Uterus (tissue), 4 donors: Measurements from ENCODE around the gene PCDHGB3. TPM values are rescaled to one million over a fixed set of nuclear protein-coding genes. Genes with fewer than 3 reads are reported as not detected.
A peak's percentile ranks its signal among the peaks of the same experiment; 100 is the strongest.
"Not testable (repeated sequence)": the region's sequence is repeated elsewhere in the genome, so short reads cannot be mapped to it uniquely, and the experiment has no call there.

ENCODE experiments used
- DNase-seq, 2 donors: peaks; one replicate each; pipeline ENCODE4 v3.0.0-alpha.2; 2019 to 2020
- H3K27ac ChIP-seq, 2 donors: fragments of 200-600 bp; sonication (generic); 1 replicate in 1 of 2; 2 replicates in 1 of 2; pipeline ENCODE4 v1.5.1; 2016 to 2018
- H3K27me3 ChIP-seq, 2 donors: fragments of 200-600 bp; sonication (generic); one replicate each; pipeline ENCODE4 v1.5.1; 2018 to 2019; ENCODE audit warnings: control low read depth in 1 of 2
- H3K36me3 ChIP-seq, 2 donors: fragments of 200-600 bp; sonication (generic); one replicate each; pipeline ENCODE4 v1.5.1; 2019; ENCODE audit warnings: control low read depth in 1 of 2
- H3K4me1 ChIP-seq, 2 donors: fragments of 200-600 bp; sonication (generic); one replicate each; pipeline ENCODE4 v1.5.1; 2018 to 2019; ENCODE audit warnings: control low read depth in 1 of 2
- H3K4me3 ChIP-seq, 2 donors: fragments of 200-600 bp; sonication (generic); 1 replicate in 1 of 2; 2 replicates in 1 of 2; pipeline ENCODE4 v1.5.1; 2018 to 2019; ENCODE audit warnings: mild to moderate bottlenecking in 1 of 2
- H3K9me3 ChIP-seq, 2 donors: fragments of 200-600 bp; sonication (generic); one replicate each; pipeline ENCODE4 v1.5.1; 2019; ENCODE audit warnings: control low read depth in 1 of 2
- POLR2A ChIP-seq, 2 donors: fragments of 450-650 bp; IDR thresholded peaks; one replicate each; pipeline ENCODE4 v1.6.1; 2016; ENCODE audit warnings: antibody characterized with exemption in 2 of 2, mild to moderate bottlenecking in 1 of 2, moderate library complexity in 1 of 2
- intact Hi-C: fragments of 100-400 bp; cut with DNase I; formaldehyde crosslinking; loops from one replicate; pipeline ENCODE4 v1.15.1; 2023; ENCODE audit warnings: low total_unique reads
- total RNA-seq, 4 donors: library from RNA; depleted of rRNA in 3 of 4; stranded (reverse); fragments of >200 nt in 3 of 4; gene quantifications; one replicate each; pipeline versions ENCODE4 v1.1.0 to v1.2.4, GENCODE V29; 2014 to 2023
- TF ChIP-seq, protein P1 (sequence below), 4 experiments: fragments of 200-600 bp in 2 of 4; fragments of 450-650 bp in 2 of 4; sonication (generic) in 2 of 4; IDR thresholded peaks; one replicate each; pipeline ENCODE4 v1.5.1; 2016 to 2019; ENCODE audit warnings: antibody characterized with exemption in 4 of 4, mild to moderate bottlenecking in 2 of 4, moderate library complexity in 1 of 4
- donor health status: DM: yes; HTN: yes; CAD: no.

PCDHGB3 gene
- total RNA-seq, 4 donors from 2014 or later, result 0.59 to 14.1 (median 8.1) TPM

DNA sequence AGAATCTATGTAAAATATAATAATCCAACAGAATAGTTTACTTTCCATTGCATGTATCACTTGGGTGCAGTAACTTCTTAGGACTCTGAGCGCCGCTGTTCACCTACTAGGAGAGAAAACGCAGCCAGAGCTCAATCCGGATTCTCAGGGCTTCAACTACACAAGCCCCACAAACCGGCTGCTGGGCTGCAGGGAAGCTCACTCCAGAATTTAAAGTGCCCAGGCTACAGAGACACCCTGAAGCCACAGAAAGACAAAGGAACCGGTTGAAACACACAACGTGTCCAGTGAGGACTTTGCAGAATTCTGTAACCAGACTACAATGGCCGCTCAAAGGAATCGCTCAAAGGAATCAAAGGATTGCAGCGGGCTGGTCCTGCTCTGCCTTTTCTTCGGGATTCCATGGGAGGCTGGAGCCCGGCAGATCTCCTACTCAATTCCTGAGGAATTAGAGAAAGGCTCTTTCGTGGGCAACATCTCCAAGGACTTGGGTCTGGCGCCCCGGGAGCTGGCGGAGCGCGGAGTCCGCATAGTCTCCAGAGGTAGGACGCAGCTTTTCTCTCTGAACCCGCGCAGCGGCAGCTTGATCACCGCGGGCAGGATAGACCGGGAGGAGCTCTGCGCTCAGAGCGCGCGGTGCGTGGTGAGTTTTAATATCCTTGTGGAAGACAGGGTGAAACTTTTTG lies 43.0 kb downstream of the PCDHGB3 start, which contains the start of gene PCDHGA10:
Gene PCDHGA10 (plus strand): TSS at position 134 of the 686 bp plus-strand sequence. CDS start 189 bp downstream, at position 323.
- Histone ChIP-seq H3K36me3 (no peaks in the 10 kb centered on the region), H3K27ac (no peak within 1 kb of the TSS), H3K4me1 (no peaks in the 10 kb centered on the region), H3K9me3 (peaks cover 6 to 97% of the 10 kb centered on the region in 2 donors), H3K27me3 (no peaks in the 10 kb centered on the region), H3K4me3 (no peak within 1 kb of the TSS)
- DNase-seq, result no peak
- TF ChIP-seq, protein P1, sequence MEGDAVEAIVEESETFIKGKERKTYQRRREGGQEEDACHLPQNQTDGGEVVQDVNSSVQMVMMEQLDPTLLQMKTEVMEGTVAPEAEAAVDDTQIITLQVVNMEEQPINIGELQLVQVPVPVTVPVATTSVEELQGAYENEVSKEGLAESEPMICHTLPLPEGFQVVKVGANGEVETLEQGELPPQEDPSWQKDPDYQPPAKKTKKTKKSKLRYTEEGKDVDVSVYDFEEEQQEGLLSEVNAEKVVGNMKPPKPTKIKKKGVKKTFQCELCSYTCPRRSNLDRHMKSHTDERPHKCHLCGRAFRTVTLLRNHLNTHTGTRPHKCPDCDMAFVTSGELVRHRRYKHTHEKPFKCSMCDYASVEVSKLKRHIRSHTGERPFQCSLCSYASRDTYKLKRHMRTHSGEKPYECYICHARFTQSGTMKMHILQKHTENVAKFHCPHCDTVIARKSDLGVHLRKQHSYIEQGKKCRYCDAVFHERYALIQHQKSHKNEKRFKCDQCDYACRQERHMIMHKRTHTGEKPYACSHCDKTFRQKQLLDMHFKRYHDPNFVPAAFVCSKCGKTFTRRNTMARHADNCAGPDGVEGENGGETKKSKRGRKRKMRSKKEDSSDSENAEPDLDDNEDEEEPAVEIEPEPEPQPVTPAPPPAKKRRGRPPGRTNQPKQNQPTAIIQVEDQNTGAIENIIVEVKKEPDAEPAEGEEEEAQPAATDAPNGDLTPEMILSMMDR (IDR thresholded peaks at IDR 0.05), result peak in 1 of 4 experiments; percentile 4
- no peak for TF ChIP-seq POLR2A (IDR thresholded peaks at IDR 0.05)
- intact Hi-C loops, result no loop called here

DNA sequence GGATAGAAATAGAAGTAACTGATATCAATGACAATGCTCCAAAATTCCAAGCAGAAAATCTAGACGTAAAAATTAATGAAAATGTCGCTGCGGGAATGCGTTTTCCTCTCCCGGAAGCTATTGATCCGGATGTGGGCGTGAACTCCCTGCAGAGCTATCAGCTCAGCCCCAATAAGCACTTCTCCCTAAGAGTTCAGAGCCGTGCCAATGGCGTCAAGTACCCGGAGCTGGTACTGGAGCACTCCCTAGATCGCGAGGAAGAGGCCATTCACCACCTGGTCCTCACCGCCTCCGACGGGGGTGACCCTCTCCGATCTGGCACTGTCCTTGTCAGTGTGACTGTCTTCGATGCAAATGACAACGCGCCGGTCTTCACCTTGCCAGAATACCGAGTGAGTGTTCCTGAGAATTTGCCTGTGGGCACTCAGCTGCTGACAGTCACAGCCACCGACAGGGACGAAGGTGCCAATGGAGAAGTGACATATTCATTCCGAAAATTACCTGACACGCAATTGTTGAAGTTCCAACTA lies 43.6 kb downstream of the PCDHGB3 start:
- Histone ChIP-seq H3K36me3 (no peaks in the 10 kb centered on the region), H3K27me3 (no peaks in the 10 kb centered on the region), H3K27ac (no peak overlapping the region), H3K9me3 (peaks cover 6 to 97% of the 10 kb centered on the region in 2 donors), H3K4me3 (no peak overlapping the region), H3K4me1 (no peaks in the 10 kb centered on the region)
- DNase-seq, result no peak
- TF ChIP-seq POLR2A (IDR thresholded peaks at IDR 0.05), result no peak
- TF ChIP-seq, protein P1 (IDR thresholded peaks at IDR 0.05), result no peak
- intact Hi-C loops, result no loop called here

DNA sequence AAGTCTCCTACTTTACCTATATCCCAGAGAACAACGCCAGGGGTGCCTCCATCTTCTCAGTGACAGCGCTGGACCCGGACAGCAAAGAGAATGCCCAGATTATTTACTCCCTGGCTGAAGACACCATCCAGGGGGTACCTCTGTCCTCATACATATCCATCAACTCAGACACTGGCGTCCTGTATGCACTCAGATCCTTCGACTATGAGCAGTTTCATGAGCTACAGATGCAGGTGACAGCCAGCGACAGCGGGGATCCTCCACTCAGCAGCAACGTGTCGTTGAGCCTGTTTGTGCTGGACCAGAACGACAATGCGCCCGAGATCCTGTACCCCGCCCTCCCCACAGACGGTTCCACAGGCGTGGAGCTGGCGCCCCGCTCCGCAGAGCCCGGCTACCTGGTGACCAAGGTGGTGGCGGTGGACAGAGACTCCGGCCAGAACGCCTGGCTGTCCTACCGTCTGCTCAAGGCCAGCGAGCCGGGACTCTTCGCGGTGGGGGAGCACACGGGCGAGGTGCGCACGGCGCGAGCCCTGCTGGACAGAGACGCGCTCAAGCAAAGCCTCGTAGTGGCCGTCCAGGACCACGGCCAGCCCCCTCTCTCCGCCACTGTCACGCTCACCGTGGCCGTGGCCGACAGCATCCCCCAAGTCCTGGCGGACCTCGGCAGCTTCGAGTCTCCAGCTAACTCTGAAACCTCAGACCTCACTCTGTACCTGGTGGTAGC lies 44.7 kb downstream of the PCDHGB3 start:
- H3K4me1 ChIP-seq, H3K27ac ChIP-seq, intact Hi-C loops, H3K27me3 ChIP-seq, H3K4me3 ChIP-seq, DNase-seq, H3K36me3 ChIP-seq: not testable (repeated sequence)
- peaks cover 6 to 97% of the 10 kb centered on the region in 2 donors for H3K9me3 ChIP-seq

DNA sequence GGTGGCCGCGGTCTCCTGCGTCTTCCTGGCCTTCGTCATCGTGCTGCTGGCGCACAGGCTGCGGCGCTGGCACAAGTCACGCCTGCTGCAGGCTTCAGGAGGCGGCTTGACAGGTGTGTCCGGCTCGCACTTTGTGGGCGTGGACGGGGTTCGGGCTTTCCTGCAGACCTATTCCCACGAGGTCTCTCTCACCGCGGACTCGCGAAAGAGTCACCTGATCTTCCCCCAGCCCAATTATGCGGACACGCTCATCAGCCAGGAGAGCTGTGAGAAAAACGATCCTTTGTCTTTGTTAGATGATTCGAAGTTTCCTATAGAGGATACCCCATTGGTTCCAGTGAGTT lies 45.2 kb downstream of the PCDHGB3 start:
- peaks cover 6 to 97% of the 10 kb centered on the region in 2 donors for H3K9me3 ChIP-seq
- H3K27ac ChIP-seq, H3K27me3 ChIP-seq, H3K4me3 ChIP-seq, DNase-seq, H3K36me3 ChIP-seq, intact Hi-C loops, H3K4me1 ChIP-seq: not testable (repeated sequence)

DNA sequence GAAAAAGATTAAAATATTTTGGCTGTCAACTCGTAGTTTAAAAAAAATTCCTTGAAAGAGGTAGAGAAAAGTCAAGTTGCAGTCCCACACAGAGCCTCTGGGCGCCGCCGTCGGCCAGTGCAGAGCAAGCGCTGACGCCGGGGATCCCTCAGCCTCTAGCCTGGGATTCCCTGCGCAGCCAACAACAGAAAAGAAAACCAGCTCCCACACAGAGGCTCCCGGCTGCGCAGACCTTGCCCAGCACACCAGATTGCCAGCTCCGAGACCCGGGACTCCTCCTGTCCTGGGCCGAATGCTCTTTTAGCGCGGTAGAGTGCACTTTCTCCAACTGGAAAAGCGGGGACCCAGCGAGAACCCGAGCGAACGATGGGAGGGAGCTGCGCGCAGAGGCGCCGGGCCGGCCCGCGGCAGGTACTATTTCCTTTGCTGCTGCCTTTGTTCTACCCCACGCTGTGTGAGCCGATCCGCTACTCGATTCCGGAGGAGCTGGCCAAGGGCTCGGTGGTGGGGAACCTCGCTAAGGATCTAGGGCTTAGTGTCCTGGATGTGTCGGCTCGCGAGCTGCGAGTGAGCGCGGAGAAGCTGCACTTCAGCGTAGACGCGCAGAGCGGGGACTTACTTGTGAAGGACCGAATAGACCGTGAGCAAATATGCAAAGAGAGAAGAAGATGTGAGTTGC lies 47.6 kb downstream of the PCDHGB3 start, which contains the start of gene PCDHGB7:
Gene PCDHGB7 (plus strand): TSS at position 184 of the 679 bp plus-strand sequence. CDS start 183 bp downstream, at position 367.
- intact Hi-C loops, H3K36me3 ChIP-seq, H3K4me1 ChIP-seq, H3K27me3 ChIP-seq: not testable (repeated sequence)
- peak within 1 kb of the TSS in 1 of 2 donors; percentile 44 for H3K27ac ChIP-seq
- peaks cover 6 to 97% of the 10 kb centered on the region in 2 donors for H3K9me3 ChIP-seq
- DNase-seq, result peak; percentile 54 to 61
- TF ChIP-seq, protein P1 (IDR thresholded peaks at IDR 0.05), result peak; percentile 30 to 59 (median 44)
- peak within 1 kb of the TSS; percentile 2 to 32 for H3K4me3 ChIP-seq
